HG03135 (cell line): ENCODE data around the gene DYNC2LI1.

Experiments used
- ATAC-seq: cut with Tn5 transposase; IDR thresholded peaks from one replicate; pipeline ENCODE4 v1.9.1; 2021; ENCODE audit warnings: mild to moderate bottlenecking, moderate library complexity; ENCODE audit not compliant: unreplicated experiment

The DYNC2LI1 gene

DNA sequence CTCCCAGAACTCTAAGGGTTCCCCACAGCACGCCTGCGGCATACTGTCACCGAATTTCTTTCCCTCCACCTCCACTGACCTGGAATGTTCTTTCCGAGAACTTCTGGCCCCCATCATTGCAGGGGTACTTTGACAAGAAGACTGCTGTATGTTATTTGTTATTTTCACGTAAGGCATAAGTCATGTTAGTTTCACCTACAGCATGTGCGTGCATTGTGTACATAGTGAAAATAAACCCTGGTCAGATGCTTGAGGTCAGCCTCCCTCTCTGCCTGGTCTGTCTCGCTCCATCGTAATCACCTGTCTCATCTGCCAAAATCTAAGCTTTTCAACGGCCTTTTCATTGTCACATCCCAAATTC lies 69.0 kb downstream of the DYNC2LI1 start:
- ATAC-seq, result no peak

DNA sequence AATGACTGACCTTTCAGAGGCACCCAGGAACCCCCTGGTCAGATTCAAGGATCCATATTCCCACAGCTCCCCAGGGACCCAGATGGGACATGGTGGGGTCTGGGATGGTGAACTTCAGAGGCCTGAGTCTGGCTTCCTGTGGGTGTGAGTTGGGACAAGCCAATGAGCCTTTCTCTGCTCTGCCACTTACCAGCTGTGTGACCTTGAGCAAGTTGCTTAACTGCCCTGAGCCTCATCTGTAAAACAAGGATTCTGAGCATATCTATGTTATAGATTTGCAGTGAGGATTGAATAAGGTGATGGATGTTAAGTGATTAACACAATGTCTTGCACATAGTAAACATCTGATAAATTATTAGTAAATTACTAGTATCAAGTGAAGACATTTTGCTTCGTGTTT lies 71.3 kb downstream of the DYNC2LI1 start:
- no peak for ATAC-seq

DNA sequence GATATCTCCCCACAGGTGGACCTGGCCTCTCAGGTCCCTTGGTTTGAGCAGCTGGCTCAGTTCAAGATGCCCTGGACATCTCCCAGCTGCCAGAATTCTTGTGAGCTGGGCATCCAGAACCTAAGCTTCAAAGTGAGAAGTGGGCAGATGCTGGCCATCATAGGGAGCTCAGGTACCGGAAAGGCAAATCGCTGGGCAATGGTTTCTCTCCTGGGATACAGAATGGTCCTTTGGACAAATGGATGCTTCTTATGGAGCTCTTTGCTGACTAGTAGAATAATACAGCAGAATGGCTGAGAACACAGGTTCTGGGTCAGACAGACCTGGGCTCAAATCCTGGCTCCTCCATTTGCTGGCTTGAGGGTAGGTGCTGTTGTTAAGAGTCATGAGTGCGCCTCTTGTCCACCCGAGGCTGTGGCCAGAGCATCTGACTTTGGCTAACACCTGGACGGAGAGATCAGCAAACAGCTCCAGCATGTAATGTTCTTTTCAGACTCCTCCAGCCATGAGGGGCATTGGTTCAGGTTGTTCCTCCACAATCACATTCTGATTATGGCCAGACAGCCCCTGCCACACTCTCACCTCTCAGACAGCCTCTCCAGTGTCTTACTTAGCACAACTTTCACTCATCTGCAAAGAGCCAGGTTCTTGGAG lies 72.4 kb downstream of the DYNC2LI1 start:
- ATAC-seq, result no peak

DNA sequence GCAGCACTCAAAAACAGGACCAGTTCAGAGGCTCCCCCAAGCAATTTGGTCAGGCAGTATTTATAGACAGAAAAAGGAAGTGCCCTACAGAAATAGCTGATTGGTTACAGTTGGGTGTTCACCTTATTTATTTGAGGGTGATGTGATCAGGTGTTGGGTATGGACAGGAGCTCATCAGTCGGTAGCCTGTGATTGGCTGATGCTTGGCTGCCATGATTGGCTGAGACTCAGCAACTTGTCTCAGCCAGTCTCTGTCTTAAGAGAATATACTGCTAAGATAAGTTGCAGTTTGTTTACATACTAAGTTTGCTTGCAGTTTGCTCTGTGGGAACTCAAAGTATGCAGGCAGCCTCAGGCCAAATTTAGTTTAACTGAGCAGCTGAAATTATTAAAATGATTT lies 74.4 kb downstream of the DYNC2LI1 start:
- no peak for ATAC-seq

DNA sequence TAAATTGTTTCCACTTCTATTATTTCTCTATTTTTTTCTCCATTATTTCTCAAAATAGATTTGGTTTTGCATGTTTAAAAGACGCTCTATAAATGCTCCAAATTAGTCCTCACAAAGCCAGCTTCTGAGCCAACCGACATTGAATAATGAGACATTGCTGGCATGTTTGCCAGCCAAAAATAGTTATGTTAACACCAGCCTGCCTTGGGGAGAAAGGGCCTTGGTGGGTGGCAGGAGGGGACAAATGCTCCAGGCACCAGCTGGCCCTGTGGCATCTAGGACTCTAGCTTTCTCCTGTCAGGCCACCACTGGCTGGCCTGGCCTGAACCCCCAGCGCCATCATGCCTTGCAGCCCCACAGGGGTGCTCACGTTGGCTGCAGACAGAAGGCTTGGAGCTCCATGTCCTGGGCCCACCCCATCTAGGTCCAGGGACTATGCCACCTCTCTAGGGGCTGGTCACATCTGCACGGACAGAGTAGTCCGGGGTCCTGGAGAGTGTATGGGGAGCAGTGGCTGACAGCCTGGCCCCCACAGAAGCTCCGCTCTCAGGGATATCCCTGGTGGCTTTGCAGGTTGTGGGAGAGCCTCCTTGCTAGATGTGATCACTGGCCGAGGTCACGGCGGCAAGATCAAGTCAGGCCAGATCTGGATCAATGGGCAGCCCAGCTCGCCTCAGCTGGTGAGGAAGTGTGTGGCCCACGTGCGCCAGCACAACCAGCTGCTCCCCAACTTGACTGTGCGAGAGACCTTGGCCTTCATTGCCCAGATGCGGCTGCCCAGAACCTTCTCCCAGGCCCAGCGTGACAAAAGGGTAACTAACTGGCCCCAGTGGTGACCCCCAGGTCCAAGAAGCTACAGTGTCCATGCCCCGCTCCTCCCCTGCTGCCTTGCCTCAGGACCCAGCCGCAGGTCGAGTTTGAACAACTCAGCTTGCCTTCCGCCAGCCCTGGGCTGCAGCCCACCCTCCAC lies 77.5 kb downstream of the DYNC2LI1 start:
- no peak for ATAC-seq

DNA sequence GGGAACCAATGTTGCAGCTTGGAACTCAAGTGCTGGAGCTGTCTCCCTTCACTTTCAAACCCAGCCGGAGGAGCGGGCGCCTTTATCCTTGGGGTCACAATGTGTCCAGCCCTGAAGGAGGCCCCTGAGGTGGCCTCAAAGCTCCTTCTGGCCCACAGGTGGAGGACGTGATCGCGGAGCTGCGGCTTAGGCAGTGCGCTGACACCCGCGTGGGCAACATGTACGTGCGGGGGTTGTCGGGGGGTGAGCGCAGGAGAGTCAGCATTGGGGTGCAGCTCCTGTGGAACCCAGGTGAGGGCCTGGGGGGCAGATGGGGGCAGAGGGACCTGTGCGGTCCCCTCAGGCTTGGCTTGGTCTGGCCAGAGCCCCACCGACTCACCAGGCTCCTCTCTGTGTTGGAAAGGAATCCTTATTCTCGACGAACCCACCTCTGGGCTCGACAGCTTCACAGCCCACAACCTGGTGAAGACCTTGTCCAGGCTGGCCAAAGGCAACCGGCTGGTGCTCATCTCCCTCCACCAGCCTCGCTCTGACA lies 78.4 kb downstream of the DYNC2LI1 start:
- no peak for ATAC-seq

DNA sequence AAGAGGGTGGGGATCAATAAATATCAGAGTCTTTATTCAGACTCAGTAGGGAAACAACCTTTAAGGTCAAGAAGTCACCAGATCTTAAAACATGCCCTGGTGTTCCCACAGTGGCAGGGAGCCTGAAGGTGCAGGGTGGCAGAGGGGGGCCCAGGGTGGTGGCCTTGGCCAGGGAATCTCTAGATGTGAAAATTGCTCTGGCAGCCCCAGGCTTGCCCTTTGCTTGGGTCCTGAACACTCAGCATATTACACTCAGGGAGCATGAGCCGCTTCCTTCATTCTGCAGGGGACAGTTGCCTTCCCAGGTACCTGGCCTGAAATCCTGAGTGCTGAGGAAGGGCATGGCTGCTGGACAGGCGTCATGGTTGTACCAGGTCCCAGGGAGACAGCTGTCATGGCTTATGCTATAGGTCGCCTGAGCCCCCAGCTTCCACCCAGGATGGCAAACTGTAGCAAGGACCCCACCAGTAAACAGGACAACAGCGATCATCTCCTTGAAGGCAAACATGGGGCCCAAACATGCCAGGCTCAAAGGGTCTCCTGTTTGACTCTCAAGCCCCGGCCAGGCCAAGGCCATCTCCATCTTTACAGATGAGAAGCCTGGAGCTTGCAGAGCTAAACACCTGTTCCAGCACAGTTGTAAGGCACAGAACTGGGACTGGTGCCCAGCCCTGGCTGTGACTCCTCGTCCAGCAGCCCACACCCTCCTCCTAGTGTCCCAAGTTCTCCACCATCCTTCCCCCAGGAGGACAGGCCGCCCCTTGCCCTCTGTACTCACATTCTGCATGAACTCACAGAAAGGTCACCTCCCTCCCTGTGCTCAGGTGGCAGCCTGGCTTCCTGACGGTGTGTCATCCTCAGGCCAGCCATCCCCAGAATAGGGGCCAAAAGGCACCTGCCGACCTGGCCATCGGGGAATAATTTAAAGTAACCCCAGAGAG lies 79.6 kb downstream of the DYNC2LI1 start:
- ATAC-seq, result no peak

DNA sequence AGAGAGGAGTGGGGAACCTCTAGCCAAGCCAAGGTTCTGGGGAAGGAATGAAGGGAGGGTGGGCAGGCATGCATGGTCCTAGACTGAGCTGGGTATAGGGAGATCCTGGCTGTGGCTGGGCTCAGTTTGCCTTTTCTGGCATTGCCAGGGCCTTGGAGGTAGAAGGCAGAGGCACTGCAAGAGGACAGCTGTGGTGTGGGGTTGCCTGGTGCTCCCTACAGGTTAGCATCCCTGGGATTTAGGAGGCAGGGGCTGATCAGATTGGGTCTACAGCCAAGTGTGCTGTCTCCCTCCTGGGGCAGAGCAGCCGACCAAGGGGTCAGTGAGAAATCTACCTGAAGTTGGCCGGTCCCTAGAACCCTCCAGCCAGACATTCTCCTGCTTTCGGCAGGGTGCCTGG lies 80.8 kb downstream of the DYNC2LI1 start:
- no peak for ATAC-seq

DNA sequence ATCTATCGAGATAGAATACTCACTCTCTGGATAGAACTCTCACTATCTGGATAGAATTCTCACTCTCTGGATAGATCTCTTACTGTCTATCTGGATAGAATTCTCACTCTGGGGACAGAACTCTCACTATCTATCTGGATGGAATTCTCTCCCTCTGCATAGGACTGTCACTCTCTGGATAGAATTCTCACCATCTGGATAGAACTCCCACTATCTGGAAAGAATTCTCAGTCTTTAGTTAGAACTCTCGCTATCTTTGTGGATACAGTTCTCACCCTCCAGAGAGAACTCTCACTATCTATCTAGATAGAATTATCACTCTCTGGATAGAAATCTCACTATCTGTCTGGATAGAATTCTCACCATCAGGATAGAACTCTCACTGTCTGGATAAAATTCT lies 81.5 kb downstream of the DYNC2LI1 start:
- no peak for ATAC-seq
